Spleen (tissue), 11 donors: ENCODE measurements around the gene DNPEP. TPM values are rescaled to one million over a fixed set of nuclear protein-coding genes. Genes with fewer than 3 reads are reported as not detected.

ENCODE experiments used
- DNase-seq: peaks from one replicate; pipeline ENCODE4 v3.0.0-alpha.2; 2020
- H3K27ac ChIP-seq, 8 donors: fragments of 200-600 bp; sonication (generic) in 7 of 8; 1 replicate in 4 of 8; 2 replicates in 4 of 8; pipeline versions ENCODE4 v1.5.0 to v1.8.0; 2016 to 2021; ENCODE audit warnings: inconsistent platforms in 4 of 8, mild to moderate bottlenecking in 4 of 8, moderate library complexity in 1 of 8
- H3K27me3 ChIP-seq, 7 donors: fragments of 200-600 bp; sonication (generic) in 6 of 7; replicated peaks in 1 of 7; 1 replicate in 4 of 7; 2 replicates in 3 of 7; pipeline versions ENCODE4 v1.5.0 to v1.8.0; 2016 to 2021; ENCODE audit warnings: inconsistent platforms in 3 of 7, mild to moderate bottlenecking in 1 of 7
- H3K36me3 ChIP-seq, 6 donors: fragments of 200-600 bp; sonication (generic) in 5 of 6; 1 replicate in 4 of 6; 2 replicates in 2 of 6; pipeline versions ENCODE4 v1.5.0 to v1.8.0; 2016 to 2021; ENCODE audit warnings: inconsistent platforms in 2 of 6
- H3K4me1 ChIP-seq, 6 donors: fragments of 200-600 bp; sonication (generic) in 5 of 6; 1 replicate in 3 of 6; 2 replicates in 3 of 6; pipeline versions ENCODE4 v1.5.0 to v1.8.0; 2016 to 2021; ENCODE audit warnings: inconsistent platforms in 3 of 6
- H3K4me3 ChIP-seq, 8 donors: fragments of 200-600 bp; sonication (generic) in 7 of 8; 1 replicate in 4 of 8; 2 replicates in 4 of 8; pipeline versions ENCODE4 v1.5.0 to v1.8.0; 2016 to 2021; ENCODE audit warnings: inconsistent platforms in 4 of 8, mild to moderate bottlenecking in 4 of 8, moderate library complexity in 2 of 8
- H3K9me3 ChIP-seq, 8 donors: fragments of 200-600 bp; sonication (generic) in 7 of 8; 1 replicate in 4 of 8; 2 replicates in 4 of 8; pipeline versions ENCODE4 v1.5.0 to v1.8.0; 2016 to 2021; ENCODE audit warnings: inconsistent platforms in 4 of 8
- POLR2A ChIP-seq, 3 donors: fragments of 450-650 bp; IDR thresholded peaks; one replicate each; pipeline ENCODE4 v1.5.1; 2017; ENCODE audit warnings: antibody characterized with exemption in 3 of 3, mild to moderate bottlenecking in 1 of 3
- POLR2AphosphoS5 ChIP-seq, 3 donors: sonication (generic); formaldehyde crosslinking; IDR thresholded peaks; one replicate each; pipeline ENCODE4 v1.5.1; 2017; ENCODE audit warnings: antibody characterized with exemption in 3 of 3
- WGBS, 5 donors: extraction: QIAGEN DNeasy Blood & Tissue Kit in 3 of 5; methylation state at CpG; one replicate each; pipeline versions ENCODE4 v1.1.5 to v1.1.7; 2013 to 2018; 5-methylcytosine and 5-hydroxymethylcytosine counted together
- intact Hi-C: fragments of 100-400 bp; cut with DNase I; formaldehyde crosslinking; loops from one replicate; pipeline ENCODE4 v1.15.0; 2023; ENCODE audit warnings: low total_unique reads
- polyA plus RNA-seq, 3 donors: library from polyadenylated mRNA; stranded (reverse); fragments of 200-250 nt; gene quantifications; one replicate each; pipeline ENCODE4 v1.2.1, GENCODE V29; 2013
- total RNA-seq, 7 donors: library from RNA; depleted of rRNA in 3 of 7; stranded (reverse); fragments of >200 nt in 3 of 7; fragmentation: NEBNext Ultra II Directional in 4 of 7; extraction: Animal tissue kit (Norgen Biotek cat#: 25700) in 4 of 7; gene quantifications; one replicate each; pipeline versions ENCODE4 v1.1.0 to v1.2.1, GENCODE V29; 2016 to 2021
- TF ChIP-seq, protein P1 (sequence below), 11 experiments: fragments of 200-600 bp in 7 of 11; fragments of 450-650 bp in 4 of 11; sonication (generic) in 4 of 11; IDR thresholded peaks in 8 of 11; conservative IDR thresholded peaks in 3 of 11; 1 replicate in 7 of 11; 2 replicates in 4 of 11; pipeline versions ENCODE4 v1.4.0 to v1.8.0; 2016 to 2021; ENCODE audit warnings: antibody characterized with exemption in 11 of 11, inconsistent platforms in 4 of 11, mild to moderate bottlenecking in 1 of 11
- donor health status: healthy with polysubstance abuse.
- donor health status: DM: no; HTN: no; CAD: no; lungs with moderate emphysema.
- donor health status: DM: no; HTN: no; CAD: no.
- donor health status: Bipolar disorder and iron deficiency.
- donor health status: healthy.
- donor health status: DM: no; HTN: no; CAD: no.
- donor health status: DM: yes; HTN: yes; CAD: no.

The DNPEP gene
- total and polyA plus RNA-seq, 10 donors, result 46.7 to 92.8 (median 62.8) TPM

DNA sequence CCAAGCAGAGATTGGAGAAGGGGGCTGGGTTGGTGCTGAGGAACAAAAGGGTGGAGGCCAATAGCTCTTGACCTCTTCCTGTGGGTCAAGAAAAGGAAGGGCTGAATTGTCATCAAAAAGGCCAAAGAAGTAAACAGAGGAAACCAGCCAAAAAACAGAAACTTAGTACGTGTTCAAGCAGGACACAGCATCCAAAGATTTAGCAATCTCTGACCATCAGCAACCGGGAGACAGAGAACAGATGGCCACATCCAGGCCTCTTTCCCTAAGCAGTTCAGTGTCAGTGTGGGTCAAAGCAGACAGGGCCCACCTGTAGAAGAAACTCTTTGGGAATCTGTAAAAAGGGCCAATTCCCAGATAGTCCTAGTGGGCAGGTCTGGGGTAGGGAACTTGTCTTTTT lies 2.9 kb downstream of the DNPEP start:
- Histone ChIP-seq H3K27ac (no peak overlapping the region), H3K36me3 (peaks cover 5 to 67% (median 63%) of the 10 kb centered on the region in 6 donors), H3K4me3 (no peak overlapping the region), H3K4me1 (peaks cover 2 to 38% (median 20%) of the 10 kb centered on the region in 6 donors), H3K27me3 (no peaks in the 10 kb centered on the region), H3K9me3 (no peaks in the 10 kb centered on the region)
- intact Hi-C loops, result no loop called here
- WGBS, 5 donors, result 57 to 76% (median 68%) methylated on average over 2 of the region's 2 CpGs
- TF ChIP-seq POLR2AphosphoS5 (IDR thresholded peaks at IDR 0.05), result no peak
- TF ChIP-seq, protein P1, sequence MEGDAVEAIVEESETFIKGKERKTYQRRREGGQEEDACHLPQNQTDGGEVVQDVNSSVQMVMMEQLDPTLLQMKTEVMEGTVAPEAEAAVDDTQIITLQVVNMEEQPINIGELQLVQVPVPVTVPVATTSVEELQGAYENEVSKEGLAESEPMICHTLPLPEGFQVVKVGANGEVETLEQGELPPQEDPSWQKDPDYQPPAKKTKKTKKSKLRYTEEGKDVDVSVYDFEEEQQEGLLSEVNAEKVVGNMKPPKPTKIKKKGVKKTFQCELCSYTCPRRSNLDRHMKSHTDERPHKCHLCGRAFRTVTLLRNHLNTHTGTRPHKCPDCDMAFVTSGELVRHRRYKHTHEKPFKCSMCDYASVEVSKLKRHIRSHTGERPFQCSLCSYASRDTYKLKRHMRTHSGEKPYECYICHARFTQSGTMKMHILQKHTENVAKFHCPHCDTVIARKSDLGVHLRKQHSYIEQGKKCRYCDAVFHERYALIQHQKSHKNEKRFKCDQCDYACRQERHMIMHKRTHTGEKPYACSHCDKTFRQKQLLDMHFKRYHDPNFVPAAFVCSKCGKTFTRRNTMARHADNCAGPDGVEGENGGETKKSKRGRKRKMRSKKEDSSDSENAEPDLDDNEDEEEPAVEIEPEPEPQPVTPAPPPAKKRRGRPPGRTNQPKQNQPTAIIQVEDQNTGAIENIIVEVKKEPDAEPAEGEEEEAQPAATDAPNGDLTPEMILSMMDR (IDR thresholded peaks at IDR 0.05 in 8 of 11, conservative IDR thresholded peaks at IDR 0.05 in 3 of 11), result no peak
- no peak for TF ChIP-seq POLR2A (IDR thresholded peaks at IDR 0.05)
- no peak for DNase-seq

DNA sequence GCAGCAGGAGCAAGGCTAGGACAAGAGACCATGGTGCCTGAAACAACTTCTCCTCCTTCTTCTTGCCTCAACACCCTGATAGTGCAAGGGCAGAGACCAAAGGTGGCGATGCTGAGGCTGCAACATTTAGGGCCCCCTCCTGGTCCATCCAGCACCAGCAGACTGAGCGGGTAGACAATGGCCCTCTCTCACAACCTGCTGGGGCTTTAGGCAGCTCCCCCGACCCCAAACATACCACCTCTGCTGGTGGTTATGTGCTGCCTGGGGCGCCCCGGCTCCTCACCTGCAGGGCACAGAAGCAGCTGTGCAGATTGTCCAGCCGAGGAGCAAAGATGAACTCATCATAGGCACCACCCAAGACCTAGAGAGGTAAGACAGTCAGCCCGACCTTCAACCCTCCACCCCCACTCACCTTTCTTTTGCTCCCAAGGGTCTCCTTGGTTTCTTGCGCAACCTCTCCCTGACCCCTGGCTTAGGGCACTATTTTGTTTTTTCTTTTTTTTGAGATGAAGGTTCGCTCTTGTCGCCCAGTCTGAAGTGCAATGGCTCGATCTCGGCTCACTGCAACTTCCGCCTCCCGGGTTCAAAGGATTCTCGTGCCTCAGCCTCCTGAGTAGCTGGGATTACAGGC lies 3.5 kb downstream of the DNPEP start:
- Histone ChIP-seq H3K4me1 (peaks cover 2 to 36% (median 20%) of the 10 kb centered on the region in 6 donors), H3K36me3 (peaks cover 5 to 73% (median 65%) of the 10 kb centered on the region in 6 donors), H3K4me3 (no peak overlapping the region), H3K27ac (no peak overlapping the region), H3K27me3 (no peaks in the 10 kb centered on the region), H3K9me3 (no peaks in the 10 kb centered on the region)
- DNase-seq, result no peak
- WGBS, 5 donors, result 86 to 89% (median 87%) methylated on average over 15 of the region's 15 CpGs
- intact Hi-C loops, result no loop called here
- TF ChIP-seq, protein P1 (IDR thresholded peaks at IDR 0.05 in 8 of 11, conservative IDR thresholded peaks at IDR 0.05 in 3 of 11), result no peak
- no peak for TF ChIP-seq POLR2A (IDR thresholded peaks at IDR 0.05)
- TF ChIP-seq POLR2AphosphoS5 (IDR thresholded peaks at IDR 0.05), result peak in 1 of 3 donors; percentile 10

DNA sequence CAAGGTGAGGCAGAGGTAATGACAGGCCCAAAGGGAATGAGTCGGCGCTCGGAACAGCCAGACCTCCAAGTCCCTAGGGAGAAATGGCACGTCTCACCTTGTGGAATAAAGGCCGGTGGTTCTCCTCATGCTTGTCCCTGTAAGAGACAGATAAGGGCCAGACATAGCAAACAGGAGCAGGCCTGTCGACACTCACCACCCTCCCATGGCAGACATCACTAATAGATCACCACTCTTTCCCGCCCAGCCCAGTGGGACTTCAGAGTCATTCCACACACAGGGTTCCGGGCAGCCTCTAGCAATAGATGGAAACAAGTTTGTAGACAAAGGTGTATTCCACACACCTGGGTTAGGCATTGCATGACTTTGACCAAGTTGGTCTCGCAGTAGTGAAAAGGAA lies 6.3 kb downstream of the DNPEP start:
- H3K4me3 ChIP-seq, result no peak overlapping the region
- H3K27ac ChIP-seq, result no peak overlapping the region
- no peak for DNase-seq
- 92 to 95% (median 93%) methylated on average over 9 of the region's 9 CpGs for WGBS, 5 donors
- H3K9me3 ChIP-seq, result no peaks in the 10 kb centered on the region
- intact Hi-C loops, result no loop called here
- peaks cover 0 to 19% (median 5%) of the 10 kb centered on the region in 6 donors for H3K4me1 ChIP-seq
- H3K36me3 ChIP-seq, result peaks cover 5 to 100% (median 74%) of the 10 kb centered on the region in 6 donors
- H3K27me3 ChIP-seq, result no peaks in the 10 kb centered on the region
- TF ChIP-seq POLR2A (IDR thresholded peaks at IDR 0.05), result no peak
- TF ChIP-seq, protein P1 (IDR thresholded peaks at IDR 0.05 in 8 of 11, conservative IDR thresholded peaks at IDR 0.05 in 3 of 11), result no peak
- TF ChIP-seq POLR2AphosphoS5 (IDR thresholded peaks at IDR 0.05), result no peak

DNA sequence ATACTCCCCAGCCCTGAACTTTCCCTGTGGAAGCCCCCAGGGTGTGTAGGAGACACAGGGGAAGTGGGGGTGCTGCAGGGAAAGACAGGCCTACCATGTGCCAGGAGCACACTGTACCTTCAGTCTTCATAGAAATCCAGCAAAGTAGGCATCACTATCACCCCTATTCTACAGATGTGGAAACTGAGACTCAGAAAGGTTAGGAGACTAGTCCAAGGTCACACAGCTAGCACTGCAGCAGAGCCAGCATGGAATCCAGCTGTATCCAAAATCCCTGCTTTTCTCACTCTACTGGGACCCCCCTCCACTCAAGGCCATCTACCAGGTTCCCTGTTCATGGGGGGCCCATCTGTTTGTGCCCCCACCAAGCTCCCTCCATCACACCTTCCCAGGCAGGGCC lies 6.8 kb downstream of the DNPEP start:
- H3K4me1 ChIP-seq, result peaks cover 0 to 14% (median under 1%) of the 10 kb centered on the region in 6 donors
- TF ChIP-seq POLR2AphosphoS5 (IDR thresholded peaks at IDR 0.05), result no peak
- TF ChIP-seq, protein P1 (IDR thresholded peaks at IDR 0.05 in 8 of 11, conservative IDR thresholded peaks at IDR 0.05 in 3 of 11), result no peak
- no peak for TF ChIP-seq POLR2A (IDR thresholded peaks at IDR 0.05)
- H3K36me3 ChIP-seq, result peaks cover 5 to 100% (median 73%) of the 10 kb centered on the region in 6 donors
- intact Hi-C loops, result no loop called here
- H3K4me3 ChIP-seq, result no peak overlapping the region
- no peak overlapping the region for H3K27ac ChIP-seq
- no peaks in the 10 kb centered on the region for H3K9me3 ChIP-seq
- DNase-seq, result no peak
- H3K27me3 ChIP-seq, result no peaks in the 10 kb centered on the region
